Osteoblast (primary cell): ENCODE results near the gene MIPOL1. TPM values are rescaled to one million over a fixed set of nuclear protein-coding genes. Genes with fewer than 3 reads are reported as not detected.

Experiments used
- DNase-seq: peaks from one replicate; pipeline ENCODE4 v3.0.0; 2011; ENCODE audit warnings: low spot score, mixed read lengths; ENCODE audit not compliant: insufficient read length; ENCODE audit errors: missing footprints
- H2AFZ ChIP-seq: 2 replicates; pipeline ENCODE4 v1.6.0; 2011; ENCODE audit warnings: mild to moderate bottlenecking, low read length
- H3K27ac ChIP-seq: 2 replicates; pipeline ENCODE4 v1.5.1; 2011; ENCODE audit warnings: mild to moderate bottlenecking, low read depth, low read length, moderate library complexity
- H3K27me3 ChIP-seq: 2 replicates; pipeline ENCODE4 v1.6.0; 2012; ENCODE audit warnings: mild to moderate bottlenecking, control low read depth, inconsistent platforms, low read length, moderate library complexity; ENCODE audit not compliant: insufficient read depth
- H3K36me3 ChIP-seq: 2 replicates; pipeline ENCODE4 v1.5.1; 2011; ENCODE audit warnings: mild to moderate bottlenecking, low read length, control low read depth, moderate library complexity; ENCODE audit not compliant: insufficient read depth
- H3K4me1 ChIP-seq: 2 replicates; pipeline ENCODE4 v1.5.1; 2011; ENCODE audit warnings: mild to moderate bottlenecking, low read length, control low read depth, moderate library complexity; ENCODE audit not compliant: insufficient read depth
- H3K4me2 ChIP-seq: 2 replicates; pipeline ENCODE4 v1.6.0; 2011; ENCODE audit warnings: mild to moderate bottlenecking, low read length; ENCODE audit not compliant: insufficient read depth
- H3K4me3 ChIP-seq: fragments of 200-600 bp; sonication (generic); 3 replicates; pipeline ENCODE4 v1.5.1; 2012; ENCODE audit warnings: mild to moderate bottlenecking, low read length, inconsistent platforms; ENCODE audit not compliant: insufficient read depth
- H3K79me2 ChIP-seq: 2 replicates; pipeline ENCODE4 v1.6.0; 2012; ENCODE audit warnings: mild to moderate bottlenecking, low read length, control low read depth, inconsistent platforms; ENCODE audit not compliant: insufficient read depth
- H3K9me3 ChIP-seq: 2 replicates; pipeline ENCODE4 v1.5.1; 2011; ENCODE audit warnings: low read depth, low read length, control low read depth
- H4K20me1 ChIP-seq: 2 replicates; pipeline ENCODE4 v1.6.0; 2012; ENCODE audit warnings: mild to moderate bottlenecking, low read length, control low read depth; ENCODE audit not compliant: insufficient read depth
- CTCF ChIP-seq: IDR thresholded peaks from 2 replicates; pipeline ENCODE4 v1.5.1; 2011; ENCODE audit warnings: mild to moderate bottlenecking, low read depth, low read length, moderate library complexity; ENCODE audit errors: extremely low read depth
- total RNA-seq: library from RNA; depleted of rRNA; stranded (reverse); fragments of >200 nt; gene quantifications from 2 replicates; pipeline ENCODE4 v1.2.3, GENCODE V29; 2012

The MIPOL1 gene
- total RNA-seq, 1 donor: 9.0 TPM

GRCh38 chr14:37399517-37399916, 201.8 kb downstream of the MIPOL1 start:
- Histone ChIP-seq H3K36me3 (no peaks in the 10 kb centered on the region), H3K9me3 (no peaks in the 10 kb centered on the region), H3K4me3 (no peak overlapping the region), H3K4me1 (no peaks in the 10 kb centered on the region), H3K27ac (no peak overlapping the region), H4K20me1 (no peaks in the 10 kb centered on the region), H3K79me2 (no peaks in the 10 kb centered on the region), H2AFZ (no peak overlapping the region), H3K4me2 (no peak overlapping the region), H3K27me3 (no peaks in the 10 kb centered on the region)
- no peak for DNase-seq
- TF ChIP-seq CTCF: no peak

GRCh38 chr14:37401093-37401492, 203.4 kb downstream of the MIPOL1 start:
- Histone ChIP-seq H3K4me3 (no peak overlapping the region), H3K27me3 (no peaks in the 10 kb centered on the region), H3K27ac (no peak overlapping the region), H3K4me1 (no peaks in the 10 kb centered on the region), H2AFZ (no peak overlapping the region), H4K20me1 (no peaks in the 10 kb centered on the region), H3K79me2 (no peaks in the 10 kb centered on the region), H3K36me3 (no peaks in the 10 kb centered on the region), H3K9me3 (no peaks in the 10 kb centered on the region), H3K4me2 (no peak overlapping the region)
- TF ChIP-seq CTCF: no peak
- no peak for DNase-seq

GRCh38 chr14:37403626-37404025, 205.9 kb downstream of the MIPOL1 start:
- H4K20me1 ChIP-seq: no peaks in the 10 kb centered on the region
- H3K4me1 ChIP-seq: no peaks in the 10 kb centered on the region
- no peak overlapping the region for H2AFZ ChIP-seq
- H3K4me2 ChIP-seq: no peak overlapping the region
- no peak for TF ChIP-seq CTCF
- H3K79me2 ChIP-seq: no peaks in the 10 kb centered on the region
- H3K4me3 ChIP-seq: no peak overlapping the region
- no peaks in the 10 kb centered on the region for H3K9me3 ChIP-seq
- H3K27me3 ChIP-seq: no peaks in the 10 kb centered on the region
- H3K36me3 ChIP-seq: no peaks in the 10 kb centered on the region
- DNase-seq: no peak
- no peak overlapping the region for H3K27ac ChIP-seq

DNA sequence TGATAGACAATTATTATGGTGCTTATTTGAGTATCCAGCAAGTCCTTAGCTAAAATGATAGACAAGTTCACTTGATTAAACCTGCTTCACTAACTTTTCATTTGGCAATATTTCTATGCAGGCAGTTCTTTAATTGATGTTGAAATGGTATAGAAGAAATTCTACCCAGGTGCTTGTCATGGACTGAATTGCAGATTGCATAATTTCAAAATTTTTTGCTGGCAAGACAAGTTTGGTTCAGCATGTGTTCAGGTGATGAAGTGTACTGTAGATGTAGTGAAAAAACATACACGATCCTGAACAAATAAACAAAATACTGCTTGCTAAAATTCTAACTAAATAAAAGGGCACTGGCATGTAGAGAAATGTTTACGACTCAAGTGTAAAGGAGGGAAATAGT, 208.4 kb downstream of the MIPOL1 start:
- no peaks in the 10 kb centered on the region for H3K79me2 ChIP-seq
- H3K4me2 ChIP-seq: no peak overlapping the region
- no peak for DNase-seq
- H2AFZ ChIP-seq: no peak overlapping the region
- H3K36me3 ChIP-seq: no peaks in the 10 kb centered on the region
- no peaks in the 10 kb centered on the region for H3K27me3 ChIP-seq
- no peaks in the 10 kb centered on the region for H3K4me1 ChIP-seq
- no peak overlapping the region for H3K27ac ChIP-seq
- H3K4me3 ChIP-seq: no peak overlapping the region
- H4K20me1 ChIP-seq: no peaks in the 10 kb centered on the region
- no peaks in the 10 kb centered on the region for H3K9me3 ChIP-seq
- TF ChIP-seq CTCF: no peak
